Heart right ventricle (tissue), 16 donors: ENCODE data around the gene MB. TPM values are rescaled to one million over a fixed set of nuclear protein-coding genes. Genes with fewer than 3 reads are reported as not detected.
A peak's percentile ranks its signal among the peaks of the same experiment; 100 is the strongest.

ENCODE experiments used
- ATAC-seq, 8 donors: fragments of 200-7000 bp; cut with Tn5 transposase; one replicate each; pipeline ENCODE4 v1.9.1; 2020; ENCODE audit warnings: mild to moderate bottlenecking in 8 of 8, moderate library complexity in 8 of 8, moderate number of reproducible peaks in 1 of 8
- DNase-seq, 2 donors: peaks; one replicate each; pipeline ENCODE4 v3.0.0-alpha.2; 2020
- H3K27ac ChIP-seq, 10 donors: fragments of 200-600 bp; sonication (generic) in 2 of 10; one replicate each; pipeline versions ENCODE4 v1.5.0 to v1.8.0; 2020 to 2022; ENCODE audit warnings: mild to moderate bottlenecking in 3 of 10
- H3K27me3 ChIP-seq, 7 donors: fragments of 200-600 bp; one replicate each; pipeline ENCODE4 v1.8.0; 2021 to 2022; ENCODE audit warnings: mild to moderate bottlenecking in 2 of 7
- H3K36me3 ChIP-seq, 9 donors: fragments of 200-600 bp; sonication (generic) in 1 of 9; one replicate each; pipeline versions ENCODE4 v1.5.0 to v1.8.0; 2020 to 2022; ENCODE audit warnings: mild to moderate bottlenecking in 2 of 9
- H3K4me1 ChIP-seq, 9 donors: fragments of 200-600 bp; sonication (generic) in 1 of 9; one replicate each; pipeline versions ENCODE4 v1.5.0 to v1.8.0; 2020 to 2022; ENCODE audit warnings: mild to moderate bottlenecking in 4 of 9
- H3K4me3 ChIP-seq, 10 donors: fragments of 200-600 bp; sonication (generic) in 2 of 10; one replicate each; pipeline versions ENCODE4 v1.5.0 to v1.8.0; 2020 to 2022; ENCODE audit warnings: mild to moderate bottlenecking in 7 of 10, moderate library complexity in 2 of 10
- H3K9me3 ChIP-seq, 11 donors: fragments of 200-600 bp in 10 of 11; sonication (generic) in 2 of 11; one replicate each; pipeline versions ENCODE4 v1.5.0 to v1.8.0; 2013 to 2022; ENCODE audit warnings: mild to moderate bottlenecking in 2 of 11, control low read depth in 1 of 11, moderate library complexity in 1 of 11
- CTCF ChIP-seq, 9 donors: fragments of 200-600 bp; sonication (generic) in 2 of 9; IDR thresholded peaks; one replicate each; pipeline versions ENCODE4 v1.5.0 to v1.8.0; 2021 to 2022; ENCODE audit warnings: antibody characterized with exemption in 9 of 9, mild to moderate bottlenecking in 5 of 9, moderate library complexity in 1 of 9
- WGBS, 2 donors: extraction: QIAGEN DNeasy Blood & Tissue Kit; methylation state at CpG; one replicate each; pipeline ENCODE4 v1.1.7; 2013; ENCODE audit warnings: inconsistent platforms in 1 of 2; 5-methylcytosine and 5-hydroxymethylcytosine counted together
- intact Hi-C, 10 donors: fragments of 100-400 bp; cut with DNase I; formaldehyde crosslinking; loops; one replicate each; pipeline versions ENCODE4 v1.11.1 to v1.14.2; 2022
- polyA plus RNA-seq, 2 donors: library from polyadenylated mRNA; stranded (reverse); fragments of 200-250 nt; gene quantifications; one replicate each; pipeline ENCODE4 v1.2.3, GENCODE V29; 2013
- total RNA-seq, 10 donors: library from RNA; stranded (reverse); fragmentation: NEBNext Ultra II Directional in 3 of 10; extraction: Animal tissue kit (Norgen Biotek cat#: 25700) in 3 of 10; gene quantifications; one replicate each; pipeline versions ENCODE4 v1.2.1 to v1.2.4, GENCODE V29; 2021 to 2023
- donor health status: Arrhythmogenic right ventricular cardiomyopathy.
- donor health status: ischemic (EF 13 %, LVEDD 7.1; RV severe dilation, severe dysfunction).
- donor health status: healthy with polysubstance abuse.
- donor health status: DM: no; HTN: yes; CAD: no.
- donor health status: DM: no; HTN: no; CAD: no.
- donor health status: ischemic (EF 25% LVEDD 6.9; RV normal size, moderate dysfunction).
- donor health status: ischemic (EF 25% LVEDD 5.7; RV mildly dilated, moderate dysfunction).
- donor health status: healthy.
- donor health status: DM: yes; HTN: yes; CAD: no.
- donor health status: Ischemic cardiomyopathy.
- donor health status: ischemic (EF 35%, LVEDD 5.7; RV mildly dilated, moderate dysfunction).
- donor health status: nonischemic (EF 11% LVEDD 7.7; RV severe dilation, severe dysfunction).
- donor health status: DM: yes; HTN: yes; CAD: no.
- donor health status: PGD.
- donor health status: ischemic (EF 29% LVEDD 5.4; RV normal size, mild dysfunction).
- donor health status: nonischemic (EF 23%, LVEDD 6.1; RV moderate dilation, normal function).

MB gene
- total and polyA plus RNA-seq, 12 donors = 8,931 to 22,407 (median 13,517) TPM

- Histone ChIP-seq H3K27ac (peak overlapping the region in 9 of 10 donors; percentile 65 to 90 (median 82)), H3K4me3 (no peak overlapping the region), H3K36me3 (no peaks in the 10 kb centered on the region), H3K9me3 (peaks cover 0 to 6% (median 0%) of the 10 kb centered on the region in 11 donors), H3K27me3 (no peaks in the 10 kb centered on the region), H3K4me1 (peaks cover 7 to 85% (median 43%) of the 10 kb centered on the region in 9 donors)
- no peak for DNase-seq
- TF ChIP-seq CTCF (IDR thresholded peaks at IDR 0.05) = no peak
- WGBS, 2 donors = 84 to 93% methylated on average over 6 of the region's 6 CpGs
- no peak for ATAC-seq
- intact Hi-C loops = loop anchor here in 4 of 10 donors (5.0 to 10.0 kb wide), 2 partner anchors 33 to 125 kb away; no protein-coding TSS in a partner anchor
Measured at GRCh38 chr22:35589756-35590093, 27.4 kb downstream of the MB start.

- DNase-seq = no peak
Measured at GRCh38 chr22:35589071-35589755, 27.9 kb downstream of the MB start.

GRCh38 chr22:35587896-35588295 lies 29.2 kb downstream of the MB start:
- Histone ChIP-seq H3K4me1 (peaks cover 7 to 76% (median 39%) of the 10 kb centered on the region in 9 donors), H3K36me3 (no peaks in the 10 kb centered on the region), H3K4me3 (no peak overlapping the region), H3K27me3 (no peaks in the 10 kb centered on the region), H3K27ac (peak overlapping the region; percentile 63 to 90 (median 83)), H3K9me3 (peaks cover 0 to 6% (median 0%) of the 10 kb centered on the region in 11 donors)
- 44 to 53% methylated on average over 5 of the region's 5 CpGs for WGBS, 2 donors
- DNase-seq (no peak), ATAC-seq (peak in 2 of 8 donors; percentile 10 to 45)
- intact Hi-C loops = loop anchor here in 5 of 10 donors (1.0 to 10.0 kb wide), 4 partner anchors 9 to 123 kb away; no protein-coding TSS in a partner anchor
- TF ChIP-seq CTCF (IDR thresholded peaks at IDR 0.05) = no peak

More at GRCh38 chr22:35589071-35589755, 27.9 kb downstream of the MB start:
- H3K36me3 ChIP-seq = no peaks in the 10 kb centered on the region
- no peaks in the 10 kb centered on the region for H3K27me3 ChIP-seq
- TF ChIP-seq CTCF (IDR thresholded peaks at IDR 0.05) = no peak
- ATAC-seq = peak in 4 of 8 donors; percentile 4 to 41 (median 10)
- no peak overlapping the region for H3K4me3 ChIP-seq
- peaks cover 0 to 6% (median 0%) of the 10 kb centered on the region in 11 donors for H3K9me3 ChIP-seq
- intact Hi-C loops = loop anchor here in 4 of 10 donors (5.0 to 10.0 kb wide), 2 partner anchors 33 to 124 kb away; no protein-coding TSS in a partner anchor
- H3K4me1 ChIP-seq = peaks cover 7 to 80% (median 43%) of the 10 kb centered on the region in 9 donors
- 72 to 77% methylated on average over 11 of the region's 11 CpGs for WGBS, 2 donors
- peak overlapping the region in 9 of 10 donors; percentile 65 to 90 (median 84) for H3K27ac ChIP-seq

- peak in 2 of 9 donors; percentile 11 to 19 for TF ChIP-seq CTCF (IDR thresholded peaks at IDR 0.05)
- Histone ChIP-seq H3K4me3 (no peak overlapping the region), H3K27ac (peak overlapping the region; percentile 63 to 90 (median 83)), H3K9me3 (peaks cover 0 to 6% (median 0%) of the 10 kb centered on the region in 11 donors), H3K36me3 (no peaks in the 10 kb centered on the region), H3K4me1 (peaks cover 6 to 75% (median 39%) of the 10 kb centered on the region in 9 donors), H3K27me3 (no peaks in the 10 kb centered on the region)
- ATAC-seq (peak; percentile 73 to 93 (median 83)), DNase-seq (peak; percentile 89 to 90)
- intact Hi-C loops = loop anchor here in 5 of 10 donors (1.0 to 10.0 kb wide), 4 partner anchors 10 to 123 kb away; no protein-coding TSS in a partner anchor
- WGBS, 2 donors = 26 to 32% methylated on average over 6 of the region's 6 CpGs
Measured at GRCh38 chr22:35587447-35587870, 29.7 kb downstream of the MB start.
